Measurements from ENCODE around the gene CASD1.

The CASD1 gene

GRCh38 chr7:94540428-94540827 is 30.8 kb downstream of the CASD1 start:
- 0 out of 2 replicates have a peak, but pooled peaks cover 2% of the 10 kb centered on the region for H3F3A ChIP-seq (ENCODE audit: control insufficient read depth, insufficient read depth)
- H3K36me3 ChIP-seq (ENCODE audit: control insufficient read depth, low read length), result peaks cover 33% of the 10 kb centered on the region
- no peak overlapping the region for H3K4me3 ChIP-seq (ENCODE audit: low read length)
- TF ChIP-seq CTCF (IDR thresholded peaks at IDR 0.05; ENCODE audit: low read depth, low read length, poor library complexity, severe bottlenecking) (no peak), EZH2phosphoT487 (IDR thresholded peaks at IDR 0.05; ENCODE audit: borderline replicate concordance, low read length) (no peak)
- H3K4me1 ChIP-seq (ENCODE audit: control insufficient read depth, low read length), result no peaks in the 10 kb centered on the region
- H3K4me2 ChIP-seq (ENCODE audit: low read length), result no peak overlapping the region
- H3K9me3 ChIP-seq (ENCODE audit: control insufficient read depth, insufficient read depth, low read length), result no peaks in the 10 kb centered on the region
- no peak overlapping the region for H3K27ac ChIP-seq (ENCODE audit: low read depth, low read length)
- no peaks in the 10 kb centered on the region for H3K9me2 ChIP-seq (replicated peaks; ENCODE audit: control insufficient read depth, low read length)
- no peaks in the 10 kb centered on the region for H3K27me3 ChIP-seq (ENCODE audit: control insufficient read depth, low read length)
- no peaks in the 10 kb centered on the region for H4K20me1 ChIP-seq (ENCODE audit: control insufficient read depth, insufficient read depth, low read depth, low read length)
- H3K79me2 ChIP-seq (ENCODE audit: control insufficient read depth, low read length), result no peaks in the 10 kb centered on the region

GRCh38 chr7:94547126-94547525 is 37.5 kb downstream of the CASD1 start:
- Histone ChIP-seq H3K36me3 (ENCODE audit: control insufficient read depth, low read length) (peaks cover 20% of the 10 kb centered on the region), H3K9me2 (replicated peaks; ENCODE audit: control insufficient read depth, low read length) (no peaks in the 10 kb centered on the region), H3K9me3 (ENCODE audit: control insufficient read depth, insufficient read depth, low read length) (no peaks in the 10 kb centered on the region), H3K4me3 (ENCODE audit: low read length) (no peak overlapping the region), H3K79me2 (ENCODE audit: control insufficient read depth, low read length) (no peaks in the 10 kb centered on the region), H3K4me2 (ENCODE audit: low read length) (peak overlapping the region; percentile 9; the same call in 1 of the 2 replicates), H3K27ac (ENCODE audit: low read depth, low read length) (peak overlapping the region; percentile 12; the same call in 1 of the 2 replicates), H3K27me3 (ENCODE audit: control insufficient read depth, low read length) (no peaks in the 10 kb centered on the region), H3F3A (ENCODE audit: control insufficient read depth, insufficient read depth) (no peaks in the 10 kb centered on the region), H3K4me1 (ENCODE audit: control insufficient read depth, low read length) (peaks cover 9% of the 10 kb centered on the region), H4K20me1 (ENCODE audit: control insufficient read depth, insufficient read depth, low read depth, low read length) (no peaks in the 10 kb centered on the region)
- no peak for TF ChIP-seq CTCF (IDR thresholded peaks at IDR 0.05; ENCODE audit: low read depth, low read length, poor library complexity, severe bottlenecking)
- TF ChIP-seq EZH2phosphoT487 (IDR thresholded peaks at IDR 0.05; ENCODE audit: borderline replicate concordance, low read length), result no peak

GRCh38 chr7:94556028-94556427 is 46.4 kb downstream of the CASD1 start:
- H3K9me2 ChIP-seq (replicated peaks; ENCODE audit: control insufficient read depth, low read length), result no peaks in the 10 kb centered on the region
- no peaks in the 10 kb centered on the region for H3K9me3 ChIP-seq (ENCODE audit: control insufficient read depth, insufficient read depth, low read length)
- H3K27ac ChIP-seq (ENCODE audit: low read depth, low read length), result peak overlapping the region; percentile 87
- no peak for TF ChIP-seq EZH2phosphoT487 (IDR thresholded peaks at IDR 0.05; ENCODE audit: borderline replicate concordance, low read length)
- TF ChIP-seq CTCF (IDR thresholded peaks at IDR 0.05; ENCODE audit: low read depth, low read length, poor library complexity, severe bottlenecking), result no peak
- peak overlapping the region; percentile 58 for H3K4me3 ChIP-seq (ENCODE audit: low read length)
- H3K79me2 ChIP-seq (ENCODE audit: control insufficient read depth, low read length), result no peaks in the 10 kb centered on the region
- peak overlapping the region; percentile 69 for H3K4me2 ChIP-seq (ENCODE audit: low read length)
- no peaks in the 10 kb centered on the region for H3K27me3 ChIP-seq (ENCODE audit: control insufficient read depth, low read length)
- H4K20me1 ChIP-seq (ENCODE audit: control insufficient read depth, insufficient read depth, low read depth, low read length), result no peaks in the 10 kb centered on the region
- peaks cover 12% of the 10 kb centered on the region for H3F3A ChIP-seq (ENCODE audit: control insufficient read depth, insufficient read depth)
- peaks cover 41% of the 10 kb centered on the region for H3K36me3 ChIP-seq (ENCODE audit: control insufficient read depth, low read length)
- peaks cover 52% of the 10 kb centered on the region for H3K4me1 ChIP-seq (ENCODE audit: control insufficient read depth, low read length)
